Measurements from ENCODE around the gene STAT4.

- no peak for TF ChIP-seq POLR2A (IDR thresholded peaks at IDR 0.05; ENCODE audit: low read depth, low read length)
- no peak for TF ChIP-seq TAF1 (IDR thresholded peaks at IDR 0.05; ENCODE audit: borderline replicate concordance, low read depth, low read length)
These were observed 124.4 kb downstream of the STAT4 start for GRCh38 chr2:191026377-191026776.
